ENCODE data around the gene PSME1. TPM values are rescaled to one million over a fixed set of nuclear protein-coding genes. Genes with fewer than 3 reads are reported as not detected.
A peak's percentile ranks its signal among the peaks of the same experiment; 100 is the strongest.

PSME1 gene
- total RNA-seq, 2 donors from 2014 or later: 91.6 to 103 TPM

- intact Hi-C loops (cut with DNase I): no loop called here
- peak; percentile 23 to 29 for ATAC-seq
- DNase-seq: no peak
These were observed 44.2 kb downstream of the PSME1 start for GRCh38 chr14:24179961-24180796.

- DNase-seq: no peak
- intact Hi-C loops (cut with DNase I): no loop called here
These were observed 45.5 kb downstream of the PSME1 start for GRCh38 chr14:24181371-24182077.

GRCh38 chr14:24182110-24182882 is 46.3 kb downstream of the PSME1 start:
- no peak for DNase-seq
- no peak for ATAC-seq
- intact Hi-C loops (cut with DNase I): no loop called here

More at GRCh38 chr14:24181371-24182077, 45.5 kb downstream of the PSME1 start:
- ATAC-seq: no peak

- no peak for DNase-seq
- no peak for ATAC-seq
- intact Hi-C loops (cut with DNase I): no loop called here
These were observed 47.1 kb downstream of the PSME1 start for GRCh38 chr14:24183014-24183481.

GRCh38 chr14:24184104-24184970 is 48.3 kb downstream of the PSME1 start:
- intact Hi-C loops (cut with DNase I): no loop called here
- DNase-seq (no peak), ATAC-seq (no peak)

- intact Hi-C loops (cut with DNase I): no loop called here
- DNase-seq: no peak
- ATAC-seq: no peak
These were observed 49.0 kb downstream of the PSME1 start for GRCh38 chr14:24185026-24185425.

GRCh38 chr14:24185741-24186140 is 49.7 kb downstream of the PSME1 start:
- no peak for DNase-seq
- intact Hi-C loops (cut with DNase I): no loop called here
- ATAC-seq: no peak

GRCh38 chr14:24186831-24187538 is 51.0 kb downstream of the PSME1 start:
- intact Hi-C loops (cut with DNase I): no loop called here
- no peak for ATAC-seq
- DNase-seq: no peak

- ATAC-seq: no peak
- no peak for DNase-seq
- intact Hi-C loops (cut with DNase I): no loop called here
These were observed 51.5 kb downstream of the PSME1 start for GRCh38 chr14:24187539-24187915.

Small RNAs within 50 kb of the gene (microRNA-seq; reads per million reads assigned to microRNA genes)
- 0 reads per million in 2 donors for gene MIR7703

Other genes starting within 250 kb of the PSME1 start
- gene DHRS4, start 182.4 kb upstream of the PSME1 start, total RNA-seq: 10 to 100 TPM; 20.5 to 25.3 TPM
- gene DHRS4L2, start 147.3 kb upstream of the PSME1 start, total RNA-seq: 10 to 100 TPM; 11.8 to 18.9 TPM
- under 1 TPM; 0.08 to 0.62 TPM for gene CARMIL3, start 84.2 kb upstream of the PSME1 start, total RNA-seq
- not detected for gene CPNE6, start 64.6 kb upstream of the PSME1 start, total RNA-seq
- 10 to 100 TPM; 11.5 to 13.0 TPM for gene PCK2, start 41.9 kb upstream of the PSME1 start, total RNA-seq
- gene DCAF11, start 21.4 kb upstream of the PSME1 start, total RNA-seq: 10 to 100 TPM; 59.6 to 60.2 TPM
- gene NRL, start 21.2 kb upstream of the PSME1 start, total RNA-seq: 1 to 10 TPM; 1.6 to 1.8 TPM
- 100 to 1,000 TPM; 103 to 131 TPM for gene FITM1, start 5.5 kb upstream of the PSME1 start, total RNA-seq
- 10 to 100 TPM; 14.3 to 22.0 TPM for gene EMC9, start 5.4 kb downstream of the PSME1 start, total RNA-seq
- 10 to 100 TPM; 65.5 to 84.2 TPM for gene PSME2, start 10.4 kb downstream of the PSME1 start, total RNA-seq
- gene RNF31, start 11.3 kb downstream of the PSME1 start, total RNA-seq: 10 to 100 TPM; 31.6 to 41.7 TPM
- 10 to 100 TPM; 44.7 to 84.6 TPM for gene IRF9, start 25.1 kb downstream of the PSME1 start, total RNA-seq
- 1 to 10 TPM; 8.4 to 8.9 TPM for gene REC8, start 35.9 kb downstream of the PSME1 start, total RNA-seq
- gene IPO4, start 52.6 kb downstream of the PSME1 start, total RNA-seq: 10 to 100 TPM; 11.8 to 30.2 TPM
- 10 to 100 TPM; 30.7 to 34.0 TPM for gene TM9SF1, start 59.2 kb downstream of the PSME1 start, total RNA-seq
- gene TSSK4, start 69.5 kb downstream of the PSME1 start, total RNA-seq: under 1 TPM in 1 of 2 donors, not detected in 1; 0.21 TPM
- 10 to 100 TPM; 34.7 to 38.4 TPM for gene CHMP4A, start 77.3 kb downstream of the PSME1 start, total RNA-seq
- 10 to 100 TPM; 14.5 to 18.2 TPM for gene MDP1, start 79.9 kb downstream of the PSME1 start, total RNA-seq
- 100 to 1,000 TPM; 162 to 186 TPM for gene NEDD8, start 96.2 kb downstream of the PSME1 start, total RNA-seq
- gene GMPR2, start 96.7 kb downstream of the PSME1 start, total RNA-seq: 10 to 100 TPM; 24.1 to 34.1 TPM
- gene TINF2, start 106.4 kb downstream of the PSME1 start, total RNA-seq: 10 to 100 TPM; 45.3 to 49.2 TPM
- gene TGM1, start 127.0 kb downstream of the PSME1 start, total RNA-seq: 1 to 10 TPM; 5.5 to 6.4 TPM
- 10 to 100 TPM; 16.1 to 18.6 TPM for gene RABGGTA, start 135.4 kb downstream of the PSME1 start, total RNA-seq
- 1 to 10 TPM; 7.9 to 8.4 TPM for gene DHRS1, start 163.6 kb downstream of the PSME1 start, total RNA-seq
- 10 to 100 TPM; 17.5 to 21.7 TPM for gene NOP9, start 163.7 kb downstream of the PSME1 start, total RNA-seq
- 1 to 10 TPM; 6.4 to 6.9 TPM for gene CIDEB, start 171.8 kb downstream of the PSME1 start, total RNA-seq
- 1 to 10 TPM; 1.6 to 2.8 TPM for gene LTB4R2, start 173.9 kb downstream of the PSME1 start, total RNA-seq
- gene LTB4R, start 175.3 kb downstream of the PSME1 start, total RNA-seq: 1 to 10 TPM; 2.8 to 3.2 TPM
- 10 to 100 TPM; 19.2 to 43.9 TPM for gene ADCY4, start 198.9 kb downstream of the PSME1 start, total RNA-seq
- gene RIPK3, start 203.8 kb downstream of the PSME1 start, total RNA-seq: 1 to 10 TPM; 6.5 to 6.7 TPM
- 10 to 100 TPM; 23.9 to 30.9 TPM for gene NFATC4, start 232.0 kb downstream of the PSME1 start, total RNA-seq